GM18868 (cell line): ENCODE measurements around the gene ZNF598.
"Not testable (repeated sequence)": the region's sequence is repeated elsewhere in the genome, so short reads cannot be mapped to it uniquely, and the experiment has no call there.

Source experiments
- ATAC-seq: cut with Tn5 transposase; IDR thresholded peaks from one replicate; pipeline ENCODE4 v1.9.1; 2021; ENCODE audit warnings: mild to moderate bottlenecking, moderate library complexity; ENCODE audit not compliant: unreplicated experiment

ZNF598 gene

GRCh38 chr16:2028620-2029220, 19.1 kb upstream of the ZNF598 start:
- ATAC-seq: no peak

DNA sequence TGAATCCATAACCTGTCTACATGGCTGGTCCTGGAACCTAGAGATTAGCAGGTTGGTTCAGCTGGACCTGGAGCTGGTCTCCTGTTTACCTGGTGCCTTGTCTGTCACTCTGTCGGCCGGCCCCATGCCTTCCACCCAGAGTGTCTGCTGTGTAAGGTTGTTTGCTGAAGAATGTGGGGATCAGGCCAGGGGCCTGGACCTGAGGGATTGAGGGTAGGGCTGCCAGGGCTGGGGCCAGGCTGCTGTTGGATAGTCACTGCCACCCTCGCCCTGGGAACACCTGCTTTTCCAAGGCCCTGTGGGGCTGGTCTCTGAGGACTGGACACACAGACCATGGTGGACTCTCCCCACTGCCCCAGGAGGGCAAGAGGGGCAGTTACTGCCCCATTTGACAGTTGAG, 18.5 kb upstream of the ZNF598 start:
- ATAC-seq: no peak

- no peak for ATAC-seq
Observed at GRCh38 chr16:2027024-2028010, 17.7 kb upstream of the ZNF598 start.

- no peak for ATAC-seq
Observed at GRCh38 chr16:2026461-2027023, 16.9 kb upstream of the ZNF598 start, which contains the start of gene NHERF2. TSS of gene NHERF2 (plus strand) at chr16:2026902. CDS start at chr16:2027006, 104 bp downstream.

DNA sequence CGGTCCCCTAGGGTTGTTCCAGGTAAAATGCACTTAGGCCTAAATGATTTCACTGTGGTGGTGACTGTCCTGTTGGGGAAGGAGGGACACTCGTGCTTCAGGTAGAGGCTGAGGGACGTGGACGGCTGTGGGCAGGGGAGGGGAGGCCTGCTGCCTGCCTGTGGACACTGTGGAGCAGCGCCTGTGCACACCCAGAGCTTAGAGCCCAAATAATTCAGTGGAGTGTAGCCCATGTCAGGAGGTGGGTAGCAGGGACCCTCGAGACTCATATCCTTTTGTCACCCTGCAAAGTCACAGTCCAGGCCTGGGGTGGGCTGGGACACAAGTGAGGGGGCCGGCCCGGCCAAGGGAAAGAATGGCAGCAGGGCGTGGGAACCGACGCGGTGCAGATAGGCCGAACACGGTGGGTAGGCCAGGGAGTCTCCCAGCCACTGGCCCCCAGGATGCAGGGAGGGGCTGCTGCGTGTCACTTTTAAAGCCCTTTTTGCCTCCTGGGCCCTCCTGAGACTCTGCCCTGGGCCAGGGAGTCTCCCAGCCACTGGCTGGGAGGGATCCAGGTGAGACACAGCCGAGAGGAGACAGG, 16.3 kb upstream of the ZNF598 start:
- ATAC-seq: no peak

GRCh38 chr16:2025251-2025650, 15.6 kb upstream of the ZNF598 start:
- ATAC-seq: no peak

DNA sequence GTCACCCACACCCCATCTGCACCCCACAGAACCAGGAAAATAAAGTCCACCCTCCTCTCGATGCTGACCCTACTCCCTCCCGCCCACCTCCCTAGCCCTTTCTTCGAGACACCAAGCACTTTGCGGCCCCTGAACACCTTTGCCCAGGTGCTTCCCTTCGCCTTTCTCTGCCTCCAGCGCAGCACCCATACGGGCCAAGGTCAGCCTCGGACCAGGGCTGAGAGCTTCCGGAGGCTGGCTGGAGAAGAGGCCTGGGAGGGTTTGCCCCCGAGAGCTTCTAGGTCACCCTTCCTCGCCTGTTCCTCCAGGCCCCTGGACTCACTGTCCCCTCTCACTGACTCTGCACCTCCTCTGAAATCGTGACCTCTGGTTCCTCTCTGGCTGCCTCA, 14.4 kb upstream of the ZNF598 start:
- no peak for ATAC-seq

- peak; percentile 73 for ATAC-seq
Observed at GRCh38 chr16:2023092-2024031, 13.7 kb upstream of the ZNF598 start.

DNA sequence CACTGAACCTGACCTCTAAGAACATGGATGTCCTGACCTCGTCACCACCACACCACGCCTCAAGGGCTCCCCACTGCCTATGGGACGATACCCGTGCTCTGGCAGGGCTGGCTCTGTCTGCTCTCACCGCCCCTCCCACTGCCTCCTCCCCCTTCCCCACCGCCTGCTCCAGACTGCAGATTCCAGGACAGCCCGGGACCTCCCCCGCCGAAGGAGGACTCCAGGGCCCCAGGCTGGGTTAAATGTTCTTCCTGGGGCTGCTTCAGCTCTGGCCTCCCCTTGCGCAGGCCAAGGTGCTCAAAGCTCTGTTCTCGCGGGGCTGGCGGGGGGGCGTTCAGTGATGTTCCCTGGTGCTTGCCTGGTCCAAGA, 13.1 kb upstream of the ZNF598 start:
- ATAC-seq: no peak

DNA sequence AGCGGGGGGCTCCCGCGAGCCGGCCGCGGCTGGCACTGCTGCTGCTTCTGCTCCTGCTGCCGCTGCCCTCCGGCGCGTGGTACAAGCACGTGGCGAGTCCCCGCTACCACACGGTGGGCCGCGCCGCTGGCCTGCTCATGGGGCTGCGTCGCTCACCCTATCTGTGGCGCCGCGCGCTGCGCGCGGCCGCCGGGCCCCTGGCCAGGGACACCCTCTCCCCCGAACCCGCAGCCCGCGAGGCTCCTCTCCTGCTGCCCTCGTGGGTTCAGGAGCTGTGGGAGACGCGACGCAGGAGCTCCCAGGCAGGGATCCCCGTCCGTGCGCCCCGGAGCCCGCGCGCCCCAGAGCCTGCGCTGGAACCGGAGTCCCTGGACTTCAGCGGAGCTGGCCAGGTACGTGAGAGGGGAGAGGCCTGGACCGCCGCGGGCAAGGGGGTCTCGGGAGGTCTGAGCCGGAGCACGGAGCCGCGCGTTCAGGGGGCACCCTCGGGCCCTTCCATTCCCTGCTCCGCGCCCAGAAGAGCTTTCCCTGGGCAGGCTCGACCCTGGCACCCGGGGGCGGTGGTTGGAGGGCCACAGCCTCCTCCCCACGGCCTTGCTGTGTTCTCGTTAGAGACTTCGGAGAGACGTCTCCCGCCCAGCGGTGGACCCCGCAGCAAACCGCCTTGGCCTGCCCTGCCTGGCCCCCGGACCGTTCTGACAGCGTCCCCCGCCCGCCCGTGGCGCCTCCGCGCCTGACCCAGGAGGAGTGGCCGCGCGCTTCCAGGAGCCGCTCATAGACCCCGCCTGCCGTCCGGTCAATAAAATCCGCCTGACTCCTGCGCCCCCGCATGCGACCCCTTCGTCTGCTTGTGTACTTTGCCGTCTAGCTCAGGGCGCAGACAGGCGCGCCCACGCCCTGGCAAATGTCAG, 10.6 kb upstream of the ZNF598 start:
- ATAC-seq: no peak

DNA sequence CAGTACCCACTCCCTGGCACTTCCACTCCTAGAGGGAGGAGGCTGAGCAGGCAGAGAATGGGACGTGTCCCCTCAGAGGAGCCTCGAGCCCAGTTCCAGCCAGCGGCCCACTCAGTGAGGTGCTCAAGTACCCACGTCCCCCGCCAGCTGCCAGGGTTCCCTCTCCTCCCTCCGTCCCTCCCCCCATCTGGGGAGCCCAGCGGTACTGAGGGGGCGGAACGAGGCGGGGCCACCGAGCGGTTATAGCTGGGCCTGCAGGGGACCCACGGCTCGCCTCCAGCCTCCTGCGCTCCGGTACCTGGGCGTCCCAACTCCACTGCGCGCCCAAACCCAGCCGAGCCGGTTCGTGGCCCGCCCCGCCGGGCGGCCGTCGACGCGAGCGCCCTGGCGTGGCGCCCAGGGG, 9.9 kb upstream of the ZNF598 start, which contains the start of gene NPW:
Gene NPW (plus strand): TSS at position 268 of the 403 bp plus-strand sequence.
- no peak for ATAC-seq

GRCh38 chr16:2016407-2016922, 6.8 kb upstream of the ZNF598 start:
- no peak for ATAC-seq

GRCh38 chr16:2015947-2016208, 6.3 kb upstream of the ZNF598 start:
- no peak for ATAC-seq

DNA sequence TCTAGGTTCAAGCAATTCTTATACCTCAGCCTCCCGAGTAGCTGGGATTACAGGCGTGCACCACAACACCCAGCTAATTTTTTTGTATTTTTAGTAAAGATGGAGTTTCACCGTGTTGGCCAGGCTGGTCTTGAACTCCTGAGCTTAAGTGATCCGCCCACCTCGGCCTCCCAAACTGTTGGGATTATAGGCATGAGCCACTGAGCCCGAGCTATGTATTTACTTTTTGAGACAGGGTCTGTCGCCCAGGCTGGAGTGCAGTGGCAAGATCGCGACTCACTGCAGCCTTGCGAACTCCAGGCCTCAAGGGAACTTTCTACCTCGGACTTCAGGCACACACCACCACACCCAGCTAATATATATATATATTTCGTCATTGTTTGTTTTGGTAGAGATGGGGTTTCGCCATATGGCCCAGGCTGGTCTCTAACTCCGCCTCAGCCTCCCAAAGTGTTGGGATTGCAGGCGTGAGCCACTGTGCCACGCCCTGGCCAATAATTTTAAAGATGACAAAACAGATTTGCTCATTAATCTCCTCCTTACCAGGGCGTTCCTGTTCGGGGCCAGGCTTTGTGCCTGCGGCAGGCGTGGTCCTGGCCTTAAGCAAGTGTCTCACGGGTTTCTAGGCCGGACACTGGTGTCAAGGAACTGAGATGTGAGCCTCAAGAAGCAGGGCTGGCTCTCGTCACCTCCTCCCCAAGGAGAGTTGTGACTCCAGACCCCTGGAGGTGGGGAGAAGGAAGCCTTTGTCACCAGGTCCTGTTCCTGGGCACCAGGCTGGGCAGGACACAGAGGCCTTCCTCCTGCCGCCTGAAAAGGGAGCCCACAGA, 5.7 kb upstream of the ZNF598 start:
- ATAC-seq: no peak

GRCh38 chr16:2013527-2013926, 3.9 kb upstream of the ZNF598 start:
- no peak for ATAC-seq

GRCh38 chr16:2011726-2012125, 2.1 kb upstream of the ZNF598 start:
- not testable (repeated sequence) for ATAC-seq

DNA sequence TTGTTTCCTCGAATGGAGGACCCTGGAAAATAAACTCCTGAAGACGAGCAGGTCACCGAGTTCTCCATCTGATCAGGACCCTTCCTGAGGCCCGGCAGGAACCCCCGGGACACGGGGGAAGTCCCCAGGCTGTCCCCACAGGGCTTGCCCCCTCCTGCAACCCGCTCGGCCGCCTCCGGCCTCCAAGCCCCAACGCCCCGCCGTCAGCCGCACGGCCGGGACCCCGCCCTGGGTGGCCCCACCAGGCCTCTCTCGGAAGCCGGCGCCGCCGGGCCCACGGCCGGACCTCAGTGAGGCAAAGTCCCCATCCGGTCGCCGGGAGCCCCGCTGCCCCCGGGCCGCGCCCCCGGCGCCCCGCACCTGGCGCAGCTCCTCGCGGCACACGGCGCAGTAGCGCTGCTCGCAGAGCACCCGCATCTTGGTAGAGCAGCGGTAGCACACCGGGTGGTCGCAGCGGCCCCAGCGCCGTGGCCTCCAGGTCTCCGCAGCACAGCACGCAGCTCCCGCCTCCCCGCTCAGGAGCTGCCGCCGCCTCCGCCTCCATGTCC, 383 bp downstream of the ZNF598 start:
- ATAC-seq: peak; percentile 29

- ATAC-seq: no peak
Observed at GRCh38 chr16:2008631-2009163, 924 bp downstream of the ZNF598 start.
